Naive B cell (primary cell): ENCODE data around the gene SLC2A9. TPM values are rescaled to one million over a fixed set of nuclear protein-coding genes. Genes with fewer than 3 reads are reported as not detected.

Experiments used
- ATAC-seq, 2 donors: fragments of 150-1000 bp; cut with Tn5 transposase; 2 replicates each; pipeline ENCODE4 v1.10.0; 2021; ENCODE audit warnings: low read depth in 2 of 2, mild to moderate bottlenecking in 2 of 2, moderate library complexity in 2 of 2
- DNase-seq: peaks from one replicate; pipeline ENCODE4 v3.0.0; 2022
- H3K27ac Mint-ChIP-seq, 6 donors: one replicate each; pipeline ENCODE4 v1.8.0; 2020 to 2022; ENCODE audit warnings: mild to moderate bottlenecking in 6 of 6, mixed read lengths in 6 of 6, moderate library complexity in 5 of 6, inconsistent platforms in 2 of 6
- H3K27me3 Mint-ChIP-seq, 3 donors: one replicate each; pipeline ENCODE4 v1.8.0; 2021 to 2022; ENCODE audit warnings: mixed read lengths in 3 of 3, mild to moderate bottlenecking in 1 of 3
- H3K36me3 Mint-ChIP-seq, 2 donors: one replicate each; pipeline ENCODE4 v1.8.0; 2020 to 2022; ENCODE audit warnings: mixed read lengths in 2 of 2, inconsistent platforms in 1 of 2, mild to moderate bottlenecking in 1 of 2
- H3K4me1 Mint-ChIP-seq, 3 donors: one replicate each; pipeline ENCODE4 v1.8.0; 2020 to 2022; ENCODE audit warnings: mixed read lengths in 3 of 3, inconsistent platforms in 1 of 3, mild to moderate bottlenecking in 1 of 3, moderate library complexity in 1 of 3
- H3K4me3 Mint-ChIP-seq, 8 donors: one replicate each; pipeline ENCODE4 v1.8.0; 2020 to 2022; ENCODE audit warnings: mild to moderate bottlenecking in 8 of 8, mixed read lengths in 8 of 8, moderate library complexity in 8 of 8, inconsistent platforms in 2 of 8
- H3K9me3 Mint-ChIP-seq, 7 donors: one replicate each; pipeline ENCODE4 v1.8.0; 2020 to 2022; ENCODE audit warnings: mixed read lengths in 7 of 7, mild to moderate bottlenecking in 5 of 7, inconsistent platforms in 2 of 7, moderate library complexity in 1 of 7
- polyA plus RNA-seq, 6 donors: library from polyadenylated mRNA; unstranded; fragments of 300-500 nt; fragmentation: Illumina TruSeq; gene quantifications; one replicate each; pipeline ENCODE4 v1.2.3, GENCODE V29; 2021; ENCODE audit warnings: low read depth in 6 of 6

The SLC2A9 gene
- polyA plus RNA-seq, 6 donors from 2014 or later, result 0.52 to 1.4 (median 1.3) TPM; not detected in 1

DNA sequence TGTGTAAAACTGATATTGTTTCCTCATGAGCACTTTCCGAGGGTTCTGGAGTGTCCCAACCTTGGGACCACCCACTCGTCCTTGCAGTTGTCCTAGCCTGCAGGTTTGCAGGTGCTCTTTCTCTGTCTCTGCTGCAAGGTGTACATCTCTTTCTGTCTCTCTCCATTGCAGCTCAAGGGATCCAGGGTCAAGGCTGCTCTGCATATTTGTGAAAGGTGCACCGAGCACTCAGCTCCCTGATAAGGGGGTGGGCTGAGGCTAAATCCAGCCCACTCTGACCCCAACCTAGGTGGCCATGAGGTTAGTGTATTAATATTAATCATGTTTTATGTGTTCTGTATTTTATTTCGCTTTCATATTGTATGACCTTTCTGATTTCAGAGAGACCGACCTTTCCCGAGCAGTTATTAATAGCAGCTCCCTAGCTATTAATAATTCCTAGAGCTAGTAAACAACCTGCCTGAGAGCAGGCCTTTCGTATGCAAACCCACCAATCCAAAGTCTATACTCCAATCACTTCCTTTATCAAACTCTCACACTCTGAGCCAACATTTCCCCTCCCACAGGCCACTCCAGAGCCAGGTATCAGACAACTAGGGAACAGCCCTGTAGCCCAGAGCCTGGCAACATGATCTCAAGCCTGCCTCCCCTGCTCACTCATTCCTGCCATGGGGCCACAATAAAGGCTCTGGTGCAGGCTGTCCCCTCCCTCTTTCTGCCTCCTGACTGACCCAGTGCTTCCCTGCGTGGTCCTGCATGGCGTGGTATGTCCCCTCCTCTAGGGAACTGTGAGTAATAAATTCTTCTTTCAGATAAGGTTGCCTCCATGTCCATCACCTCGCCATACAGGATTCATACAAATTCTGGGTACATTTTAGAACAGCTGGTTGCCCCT lies 73.9 kb downstream of the SLC2A9 start:
- DNase-seq, result no peak
- Mint-ChIP-seq H3K9me3 (no peaks in the 10 kb centered on the region), H3K36me3 (peaks cover 0 to 6% of the 10 kb centered on the region in 2 donors), H3K27ac (no peak overlapping the region), H3K27me3 (peaks cover 0 to 10% (median 9%) of the 10 kb centered on the region in 3 donors), H3K4me3 (no peak overlapping the region), H3K4me1 (no peaks in the 10 kb centered on the region)
- ATAC-seq, result no peak

DNA sequence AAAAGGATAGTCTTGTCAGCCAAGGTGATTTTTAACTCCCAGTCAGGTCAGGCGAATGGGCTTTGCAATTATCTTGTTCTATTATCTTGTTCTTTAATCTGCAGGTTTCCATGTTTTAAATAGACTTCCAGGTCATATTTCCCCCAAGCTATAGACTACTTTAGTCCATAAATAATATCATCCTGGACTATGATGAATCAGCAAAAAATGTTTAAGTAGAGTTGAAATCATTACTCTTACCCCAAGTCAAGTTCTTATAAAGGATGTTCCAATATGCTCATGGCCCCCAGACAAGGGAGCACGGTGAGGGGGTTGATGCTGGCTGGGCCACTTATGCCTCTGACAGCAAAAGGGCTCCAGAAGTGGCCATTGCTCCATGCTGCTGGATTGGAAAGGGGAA lies 75.1 kb downstream of the SLC2A9 start:
- DNase-seq (no peak), ATAC-seq (no peak)
- H3K36me3 Mint-ChIP-seq, result peaks cover 0 to 6% of the 10 kb centered on the region in 2 donors
- no peak overlapping the region for H3K4me3 Mint-ChIP-seq
- no peaks in the 10 kb centered on the region for H3K9me3 Mint-ChIP-seq
- H3K27ac Mint-ChIP-seq, result no peak overlapping the region
- no peaks in the 10 kb centered on the region for H3K4me1 Mint-ChIP-seq
- H3K27me3 Mint-ChIP-seq, result peaks cover 0 to 10% (median 9%) of the 10 kb centered on the region in 3 donors

DNA sequence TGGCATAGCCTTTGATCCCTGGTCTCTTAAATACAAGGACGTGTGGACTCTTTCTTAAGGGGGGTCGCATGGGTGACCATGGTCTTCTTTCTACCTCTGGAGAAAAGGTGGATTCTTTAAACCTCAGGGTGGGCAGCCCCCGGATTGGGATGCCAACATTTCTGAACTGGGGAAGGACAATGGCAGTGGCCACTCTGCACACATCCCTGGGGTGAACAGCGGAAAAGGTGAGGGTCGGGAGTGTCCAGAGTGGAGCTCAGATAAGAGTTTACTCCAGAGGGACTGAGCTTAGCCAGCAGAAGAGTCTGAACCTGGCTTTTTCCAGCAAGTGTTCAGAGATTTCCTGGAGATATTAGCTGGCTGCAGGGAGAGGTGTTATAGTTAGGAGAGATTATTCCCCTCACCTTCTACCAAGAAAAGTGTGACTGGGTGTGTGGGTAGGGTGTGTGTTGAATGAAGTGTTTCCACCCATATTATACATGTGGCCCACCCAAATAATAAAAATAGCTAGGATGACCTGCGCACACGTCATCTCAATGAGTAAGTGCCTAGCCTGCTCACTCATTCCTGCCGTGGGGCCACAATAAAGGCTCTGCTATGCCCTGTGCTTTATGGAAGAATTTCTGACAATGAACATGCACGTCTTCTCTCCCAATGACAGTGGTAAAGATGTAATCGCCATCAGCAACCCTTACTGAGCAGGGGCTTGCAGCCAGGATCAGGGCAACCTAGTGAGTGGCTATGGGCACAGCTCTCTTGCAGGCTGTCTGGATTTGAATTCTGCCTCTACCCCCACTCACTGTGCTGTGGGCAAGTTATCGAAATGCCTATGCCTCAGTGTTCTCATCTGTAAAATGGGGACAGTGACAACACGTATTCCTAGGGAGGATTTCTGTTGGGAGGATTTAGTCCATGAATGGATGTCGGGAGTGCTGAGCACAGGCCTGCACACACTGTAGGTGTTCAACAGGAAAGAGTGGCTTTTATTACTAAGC lies 76.6 kb downstream of the SLC2A9 start:
- no peak overlapping the region for H3K4me3 Mint-ChIP-seq

DNA sequence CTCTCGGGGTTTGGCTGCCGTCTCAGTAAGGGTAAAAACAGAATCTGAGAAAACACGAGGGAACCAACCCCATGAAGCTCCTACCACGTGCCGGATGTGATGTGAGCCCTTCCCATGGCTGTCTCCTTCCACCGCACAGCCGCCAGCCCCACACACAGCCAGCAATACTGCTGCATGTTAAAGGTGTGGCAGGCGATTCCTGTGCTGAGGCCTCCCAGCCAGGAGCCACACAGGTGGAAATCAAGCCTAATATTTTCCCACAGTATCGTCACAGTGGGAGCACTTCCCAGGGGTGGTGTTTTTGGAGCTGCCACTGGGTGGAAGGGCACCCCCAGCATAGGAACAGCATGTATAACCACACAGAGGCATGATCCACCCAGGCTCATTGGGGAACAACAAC lies 77.5 kb downstream of the SLC2A9 start:
- Mint-ChIP-seq H3K4me1 (no peaks in the 10 kb centered on the region), H3K36me3 (peaks cover 0 to 2% of the 10 kb centered on the region in 2 donors), H3K4me3 (no peak overlapping the region), H3K27ac (no peak overlapping the region), H3K9me3 (no peaks in the 10 kb centered on the region), H3K27me3 (peaks cover 0 to 7% (median 4%) of the 10 kb centered on the region in 3 donors)
- no peak for ATAC-seq
- no peak for DNase-seq

More for the DNA sequence above, 76.6 kb downstream of the SLC2A9 start:
- peaks cover 0 to 6% of the 10 kb centered on the region in 2 donors for H3K36me3 Mint-ChIP-seq
- H3K9me3 Mint-ChIP-seq, result no peaks in the 10 kb centered on the region
- peaks cover 0 to 10% (median 9%) of the 10 kb centered on the region in 3 donors for H3K27me3 Mint-ChIP-seq
- H3K27ac Mint-ChIP-seq, result no peak overlapping the region
- no peaks in the 10 kb centered on the region for H3K4me1 Mint-ChIP-seq
- ATAC-seq (no peak), DNase-seq (no peak)

DNA sequence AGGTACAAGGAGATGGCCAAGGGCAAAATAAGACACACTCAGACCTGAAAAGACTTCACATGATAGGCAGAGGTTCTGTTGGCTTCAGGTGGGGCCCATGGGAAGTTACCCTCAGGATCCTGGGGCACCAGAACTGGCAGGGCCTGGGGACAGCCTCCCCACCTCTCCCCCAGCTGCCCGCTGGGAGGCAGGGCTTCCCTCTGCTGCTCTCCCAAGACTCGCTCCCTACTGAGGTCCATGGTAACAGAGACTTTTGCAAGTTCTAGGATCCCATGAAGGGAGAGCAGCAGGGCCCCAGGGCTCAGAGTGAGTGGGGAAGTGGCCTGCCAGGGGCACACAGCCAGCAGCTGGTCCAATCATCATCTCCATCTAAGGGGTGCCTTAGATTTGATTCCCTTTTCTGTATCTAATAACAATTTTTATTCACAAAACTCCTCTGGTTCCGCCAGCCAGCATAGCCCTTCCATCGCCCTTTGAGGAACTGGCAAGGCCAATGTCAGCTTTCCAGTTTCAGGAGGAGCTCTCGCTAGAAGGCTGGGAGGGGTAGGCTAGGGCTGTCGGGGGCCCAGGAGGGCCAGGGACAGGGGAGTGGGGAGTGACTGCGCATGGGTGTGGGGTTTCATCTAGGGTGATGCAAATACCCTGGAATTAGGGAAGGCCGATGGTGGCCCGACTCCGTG lies 78.2 kb downstream of the SLC2A9 start:
- DNase-seq, result no peak
- no peak overlapping the region for H3K27ac Mint-ChIP-seq
- H3K4me3 Mint-ChIP-seq, result no peak overlapping the region
- peaks cover 0 to 5% (median 0%) of the 10 kb centered on the region in 3 donors for H3K27me3 Mint-ChIP-seq
- no peaks in the 10 kb centered on the region for H3K36me3 Mint-ChIP-seq
- ATAC-seq, result no peak
- H3K9me3 Mint-ChIP-seq, result no peaks in the 10 kb centered on the region
- no peaks in the 10 kb centered on the region for H3K4me1 Mint-ChIP-seq

DNA sequence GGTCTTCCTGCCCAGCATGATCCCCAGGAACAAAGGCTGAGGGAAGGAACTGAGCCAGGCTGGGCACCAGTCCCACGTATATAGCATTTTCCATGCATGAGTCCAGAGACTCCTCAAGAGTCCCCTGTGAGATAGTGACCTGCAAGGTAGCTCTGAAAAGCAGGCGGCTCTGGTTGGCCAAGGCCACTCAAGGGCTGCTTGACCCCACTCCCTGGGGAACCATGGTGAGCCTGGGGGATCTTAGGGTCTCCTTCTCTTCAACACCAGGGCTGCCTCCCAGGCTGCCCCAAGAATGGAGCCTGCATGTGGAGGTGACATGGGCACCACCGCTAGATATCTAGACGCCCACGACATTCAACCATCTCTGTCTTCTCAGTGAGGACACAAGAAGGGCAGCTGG lies 79.2 kb downstream of the SLC2A9 start:
- Mint-ChIP-seq H3K9me3 (no peaks in the 10 kb centered on the region), H3K4me3 (no peak overlapping the region), H3K27me3 (peaks cover 0 to 5% (median 0%) of the 10 kb centered on the region in 3 donors), H3K4me1 (no peaks in the 10 kb centered on the region), H3K36me3 (no peaks in the 10 kb centered on the region), H3K27ac (no peak overlapping the region)
- DNase-seq (no peak), ATAC-seq (no peak)

DNA sequence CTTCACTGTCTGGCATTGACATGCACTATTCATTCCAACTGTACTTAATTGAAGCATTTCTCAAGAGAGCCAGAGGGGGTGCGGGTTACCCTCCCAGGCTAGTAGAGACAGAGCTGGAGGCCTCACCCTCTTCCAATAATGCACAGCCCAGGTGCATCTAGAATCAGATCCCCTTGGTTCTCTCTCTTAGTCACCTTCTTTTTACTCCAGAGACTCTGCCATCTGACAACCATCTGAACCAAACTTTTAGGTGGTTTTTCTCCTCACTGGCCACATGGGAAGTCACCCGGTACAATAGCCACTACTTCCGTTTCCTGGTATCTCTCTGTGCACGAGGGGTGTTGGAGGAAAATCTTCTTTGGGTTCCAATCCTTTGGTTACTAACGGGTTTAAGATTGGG lies 81.3 kb downstream of the SLC2A9 start:
- H3K9me3 Mint-ChIP-seq, result no peaks in the 10 kb centered on the region
- no peaks in the 10 kb centered on the region for H3K27me3 Mint-ChIP-seq
- no peaks in the 10 kb centered on the region for H3K4me1 Mint-ChIP-seq
- no peak for DNase-seq
- H3K4me3 Mint-ChIP-seq, result no peak overlapping the region
- no peaks in the 10 kb centered on the region for H3K36me3 Mint-ChIP-seq
- H3K27ac Mint-ChIP-seq, result no peak overlapping the region
- no peak for ATAC-seq

DNA sequence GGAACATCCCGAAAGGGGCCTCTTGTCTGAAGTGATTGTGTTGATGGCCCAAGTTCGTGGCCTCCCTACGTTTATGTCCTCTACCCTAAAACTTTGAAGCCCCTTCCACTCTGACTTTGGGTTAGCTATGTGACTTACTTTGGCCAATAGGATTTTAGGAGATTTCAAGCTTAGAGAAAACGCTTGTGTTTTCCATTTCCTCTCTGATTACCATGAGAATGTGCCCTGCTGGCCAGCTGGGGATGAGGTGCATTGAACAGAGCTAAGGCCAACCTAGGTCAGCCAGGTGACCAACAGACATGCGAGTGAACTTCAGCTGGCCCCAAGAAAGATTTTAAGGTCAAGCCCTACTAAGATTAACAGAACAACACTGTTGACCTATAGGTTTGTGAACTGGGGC lies 82.4 kb downstream of the SLC2A9 start:
- Mint-ChIP-seq H3K4me3 (no peak overlapping the region), H3K27ac (no peak overlapping the region), H3K9me3 (no peaks in the 10 kb centered on the region), H3K4me1 (no peaks in the 10 kb centered on the region), H3K27me3 (no peaks in the 10 kb centered on the region), H3K36me3 (no peaks in the 10 kb centered on the region)
- DNase-seq (no peak), ATAC-seq (no peak)

DNA sequence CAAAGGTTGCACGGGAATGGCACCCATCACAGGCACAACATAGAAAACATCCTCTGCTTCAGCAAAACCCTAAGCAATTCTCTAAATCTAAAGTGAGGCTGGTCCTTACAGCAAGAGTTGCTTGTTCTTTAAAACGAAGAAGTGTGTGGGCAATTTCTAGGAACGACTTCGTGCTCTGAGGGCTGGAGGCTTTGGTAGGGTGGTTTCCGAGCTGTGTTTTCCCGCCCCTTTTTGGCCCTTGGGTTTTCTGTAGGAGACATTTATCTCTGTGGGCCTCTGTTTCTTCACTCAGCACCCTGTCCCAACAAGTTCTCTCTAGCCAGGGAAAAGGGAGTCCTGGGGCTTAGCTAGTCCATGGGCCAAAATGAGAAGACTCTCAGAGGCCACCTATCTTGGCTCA lies 84.2 kb downstream of the SLC2A9 start:
- Mint-ChIP-seq H3K27ac (no peak overlapping the region), H3K36me3 (no peaks in the 10 kb centered on the region), H3K4me1 (no peaks in the 10 kb centered on the region), H3K27me3 (no peaks in the 10 kb centered on the region), H3K9me3 (no peaks in the 10 kb centered on the region), H3K4me3 (no peak overlapping the region)
- ATAC-seq (no peak), DNase-seq (no peak)

DNA sequence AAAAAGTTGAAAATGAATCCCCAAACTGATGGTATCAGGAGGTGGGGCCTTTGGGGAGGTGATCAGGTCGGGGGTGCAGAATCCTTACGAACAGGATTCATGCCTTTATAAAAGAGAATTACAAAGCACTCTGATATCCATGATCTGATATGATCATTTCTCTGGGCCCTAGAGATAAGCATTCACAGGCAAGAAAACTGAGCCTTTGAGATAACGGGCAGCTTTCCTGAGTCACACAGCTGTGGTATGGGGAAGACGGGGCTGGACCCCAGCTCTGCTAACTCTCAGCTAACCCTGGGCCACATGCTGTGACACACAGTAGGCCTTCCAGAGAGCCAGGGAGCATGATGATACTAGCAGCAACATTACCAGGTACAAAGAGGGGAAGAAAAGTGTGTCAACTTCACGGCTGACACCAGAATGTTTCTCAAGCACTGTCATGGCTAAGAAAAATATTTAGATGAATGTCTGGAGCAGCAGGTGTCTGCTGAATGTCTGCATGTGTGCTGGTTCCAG lies 85.1 kb downstream of the SLC2A9 start:
- ATAC-seq, result no peak
- no peaks in the 10 kb centered on the region for H3K36me3 Mint-ChIP-seq
- no peaks in the 10 kb centered on the region for H3K9me3 Mint-ChIP-seq
- no peaks in the 10 kb centered on the region for H3K27me3 Mint-ChIP-seq
- H3K27ac Mint-ChIP-seq, result no peak overlapping the region
- DNase-seq, result no peak
- H3K4me1 Mint-ChIP-seq, result no peaks in the 10 kb centered on the region
- H3K4me3 Mint-ChIP-seq, result no peak overlapping the region

DNA sequence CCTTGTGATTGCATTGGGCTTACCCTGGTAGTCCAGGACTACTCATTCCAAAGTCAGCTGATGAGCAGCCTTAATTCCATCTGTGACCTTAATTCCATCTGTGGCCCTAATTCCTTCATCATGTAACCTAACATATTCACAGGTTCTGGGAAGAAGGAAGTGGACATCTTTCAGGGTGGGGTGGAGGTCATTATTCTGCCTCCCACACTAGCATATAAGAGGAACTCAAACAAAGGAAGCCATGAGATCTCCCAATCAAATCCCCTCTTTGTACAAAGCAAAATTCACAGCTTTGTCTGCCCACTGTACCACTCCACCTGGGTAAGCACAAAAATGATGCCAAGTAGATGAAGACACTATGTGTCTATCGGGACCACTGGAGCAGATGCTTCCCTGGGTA lies 87.3 kb downstream of the SLC2A9 start:
- no peaks in the 10 kb centered on the region for H3K36me3 Mint-ChIP-seq

DNA sequence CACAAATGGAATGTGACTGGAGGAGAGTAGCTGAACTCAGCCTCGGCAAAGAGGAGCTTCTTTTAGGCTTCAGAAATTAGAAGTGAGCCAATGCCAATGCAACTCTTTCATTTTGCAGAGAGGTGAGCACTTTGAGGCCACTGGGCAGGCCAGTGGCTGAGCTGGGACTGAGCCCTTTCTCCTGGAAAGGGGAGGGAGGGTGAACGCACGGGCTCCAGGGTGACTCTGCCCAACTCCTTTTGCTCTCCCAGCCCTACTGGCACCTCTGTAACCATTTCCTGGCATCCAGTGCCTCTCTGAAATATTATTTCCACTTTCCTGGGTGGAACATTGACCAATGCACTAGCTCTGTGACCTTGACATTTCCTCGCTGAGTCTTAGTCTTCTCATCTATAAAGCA lies 88.1 kb downstream of the SLC2A9 start:
- DNase-seq, result no peak
- H3K27me3 Mint-ChIP-seq, result peaks cover 0 to 13% (median 5%) of the 10 kb centered on the region in 3 donors
- no peaks in the 10 kb centered on the region for H3K9me3 Mint-ChIP-seq
- H3K4me3 Mint-ChIP-seq, result no peak overlapping the region
- H3K4me1 Mint-ChIP-seq, result no peaks in the 10 kb centered on the region
- H3K27ac Mint-ChIP-seq, result no peak overlapping the region
- no peak for ATAC-seq
- H3K36me3 Mint-ChIP-seq, result no peaks in the 10 kb centered on the region

More for the DNA sequence above, 87.3 kb downstream of the SLC2A9 start:
- H3K9me3 Mint-ChIP-seq, result no peaks in the 10 kb centered on the region
- peaks cover 0 to 13% (median 5%) of the 10 kb centered on the region in 3 donors for H3K27me3 Mint-ChIP-seq
- DNase-seq (no peak), ATAC-seq (no peak)
- no peaks in the 10 kb centered on the region for H3K4me1 Mint-ChIP-seq
- H3K27ac Mint-ChIP-seq, result no peak overlapping the region
- no peak overlapping the region for H3K4me3 Mint-ChIP-seq

DNA sequence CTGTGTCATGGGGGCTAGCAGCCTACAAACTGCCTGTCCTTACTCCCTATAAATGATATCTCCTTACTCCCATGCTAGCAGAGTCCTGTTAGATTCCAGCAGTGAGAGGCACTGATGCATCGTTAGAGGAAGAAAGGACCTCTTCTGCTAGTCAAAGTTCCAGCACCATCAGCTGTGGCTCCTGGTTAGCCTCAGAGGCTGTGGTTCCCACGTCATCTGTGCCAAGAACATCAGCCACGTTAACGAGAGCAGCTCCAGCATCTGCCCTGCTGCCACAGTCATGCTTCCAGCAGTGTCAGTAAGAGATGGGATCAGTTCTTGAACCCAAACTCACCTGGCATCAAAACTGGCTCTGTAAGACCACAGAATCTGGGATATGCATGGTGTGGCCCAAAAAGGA lies 88.5 kb downstream of the SLC2A9 start:
- no peak for DNase-seq
- peaks cover 0 to 13% (median 5%) of the 10 kb centered on the region in 3 donors for H3K27me3 Mint-ChIP-seq
- H3K27ac Mint-ChIP-seq, result no peak overlapping the region
- no peaks in the 10 kb centered on the region for H3K36me3 Mint-ChIP-seq
- no peaks in the 10 kb centered on the region for H3K4me1 Mint-ChIP-seq
- ATAC-seq, result no peak
- no peak overlapping the region for H3K4me3 Mint-ChIP-seq
- no peaks in the 10 kb centered on the region for H3K9me3 Mint-ChIP-seq
